Measurements from ENCODE around the gene RAD51B. TPM values are rescaled to one million over a fixed set of nuclear protein-coding genes. Genes with fewer than 3 reads are reported as not detected.

Gene RAD51B
- total RNA-seq, 4 donors from 2014 or later: 14.0 to 16.4 (median 14.8) TPM

GRCh38 chr14:68571928-68572525 lies 752.4 kb downstream of the RAD51B start:
- no peak overlapping the region for H3K4me3 ChIP-seq (replicated peaks in 1 of 3)
- no peaks in the 10 kb centered on the region for H3K36me3 ChIP-seq
- H3K9me3 ChIP-seq: no peaks in the 10 kb centered on the region
- TF ChIP-seq CTCF (IDR thresholded peaks at IDR 0.05) (no peak), POLR2A (IDR thresholded peaks at IDR 0.05) (no peak)
- DNase-seq: no peak
- H3K27me3 ChIP-seq: no peaks in the 10 kb centered on the region
- H3K4me1 ChIP-seq: peaks cover 24 to 69% of the 10 kb centered on the region in 2 donors
- 90 to 94% methylated on average over 9 to 10 of the region's 10 CpGs for WGBS, 2 donors
- intact Hi-C loops (cut with DNase I): no loop called here
- no peak overlapping the region for H3K27ac ChIP-seq

- Histone ChIP-seq H3K4me3 (replicated peaks in 1 of 3) (no peak overlapping the region), H3K9me3 (no peaks in the 10 kb centered on the region), H3K27me3 (no peaks in the 10 kb centered on the region), H3K4me1 (peaks cover 20 to 71% of the 10 kb centered on the region in 2 donors), H3K36me3 (no peaks in the 10 kb centered on the region), H3K27ac (no peak overlapping the region)
- DNase-seq: no peak
- WGBS, 2 donors: 93 to 96% methylated on average over 6 of the region's 6 CpGs
- no peak for TF ChIP-seq CTCF (IDR thresholded peaks at IDR 0.05)
- no peak for TF ChIP-seq POLR2A (IDR thresholded peaks at IDR 0.05)
- intact Hi-C loops (cut with DNase I): no loop called here
Measured at GRCh38 chr14:68573126-68573525, 753.5 kb downstream of the RAD51B start.

- Histone ChIP-seq H3K36me3 (no peaks in the 10 kb centered on the region), H3K9me3 (no peaks in the 10 kb centered on the region), H3K27me3 (no peaks in the 10 kb centered on the region), H3K4me1 (peaks cover 19 to 65% of the 10 kb centered on the region in 2 donors), H3K4me3 (replicated peaks in 1 of 3) (no peak overlapping the region), H3K27ac (peak overlapping the region in 2 of 3 donors; percentile 70 to 71)
- WGBS, 2 donors: 92 to 95% methylated on average over 2 of the region's 2 CpGs
- no peak for DNase-seq
- no peak for TF ChIP-seq CTCF (IDR thresholded peaks at IDR 0.05)
- TF ChIP-seq POLR2A (IDR thresholded peaks at IDR 0.05): no peak
- intact Hi-C loops (cut with DNase I): no loop called here
Measured at GRCh38 chr14:68573722-68574121, 754.1 kb downstream of the RAD51B start.

GRCh38 chr14:68574461-68574860 lies 754.9 kb downstream of the RAD51B start:
- DNase-seq: peak in 1 of 2 donors; percentile 18
- H3K4me3 ChIP-seq (replicated peaks in 1 of 3): no peak overlapping the region
- TF ChIP-seq POLR2A (IDR thresholded peaks at IDR 0.05): no peak
- no peak for TF ChIP-seq CTCF (IDR thresholded peaks at IDR 0.05)
- intact Hi-C loops (cut with DNase I): no loop called here
- H3K4me1 ChIP-seq: peaks cover 11 to 58% of the 10 kb centered on the region in 2 donors
- peak overlapping the region; percentile 63 to 71 (median 70) for H3K27ac ChIP-seq
- WGBS, 2 donors: 45 to 58% methylated on average over 3 of the region's 3 CpGs
- no peaks in the 10 kb centered on the region for H3K36me3 ChIP-seq
- no peaks in the 10 kb centered on the region for H3K9me3 ChIP-seq
- no peaks in the 10 kb centered on the region for H3K27me3 ChIP-seq

- peak; percentile 74 to 78 for DNase-seq
- H3K27me3 ChIP-seq: no peaks in the 10 kb centered on the region
- peaks cover 7 to 54% of the 10 kb centered on the region in 2 donors for H3K4me1 ChIP-seq
- H3K9me3 ChIP-seq: no peaks in the 10 kb centered on the region
- no peak overlapping the region for H3K4me3 ChIP-seq (replicated peaks in 1 of 3)
- H3K27ac ChIP-seq: peak overlapping the region; percentile 63 to 71 (median 70)
- 44 to 54% methylated on average over 3 of the region's 3 CpGs for WGBS, 2 donors
- intact Hi-C loops (cut with DNase I): no loop called here
- no peaks in the 10 kb centered on the region for H3K36me3 ChIP-seq
- TF ChIP-seq CTCF (IDR thresholded peaks at IDR 0.05) (no peak), POLR2A (IDR thresholded peaks at IDR 0.05) (no peak)
Measured at GRCh38 chr14:68574906-68575305, 755.3 kb downstream of the RAD51B start.

Data from thyroid gland (tissue), 4 donors.